SU-DHL-6 (cell line): ENCODE results near the gene CWH43.

Source experiments
- CTCF ChIP-seq: fragments of 200-600 bp; sonication (generic); IDR thresholded peaks from one replicate; pipeline ENCODE4 v1.5.1; 2017; ENCODE audit warnings: antibody characterized with exemption, mild to moderate bottlenecking, low read length, moderate library complexity; ENCODE audit not compliant: insufficient read depth, poor library complexity, severe bottlenecking
- EZH2phosphoT487 ChIP-seq: fragments of 200-600 bp; sonication (generic), shearing (Covaris generic); conservative IDR thresholded peaks from 2 replicates; pipeline ENCODE4 v1.6.1; 2018; ENCODE audit warnings: mild to moderate bottlenecking, antibody characterized with exemption, low read length, moderate library complexity, mixed read lengths

DNA sequence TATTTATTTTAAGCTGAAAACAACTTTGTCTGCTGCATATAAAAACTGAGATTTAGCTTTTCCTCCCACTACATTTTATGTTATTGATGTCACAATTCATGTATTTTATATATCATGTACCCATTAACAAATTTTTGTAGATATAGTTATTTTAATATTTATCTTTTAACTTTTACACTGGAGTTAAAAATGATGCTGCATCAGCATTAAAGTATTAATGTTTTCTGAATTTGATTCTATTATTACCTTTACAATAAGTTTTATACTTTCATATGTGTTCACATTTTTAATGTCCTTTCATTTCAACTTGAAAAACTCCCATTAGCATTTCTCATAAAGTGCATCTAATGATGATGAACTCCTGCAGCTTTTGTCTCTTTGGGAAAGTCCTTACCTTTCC lies 72.2 kb downstream of the CWH43 start:
- no peak for TF ChIP-seq CTCF
- TF ChIP-seq EZH2phosphoT487 = no peak
